Measurements from ENCODE around the gene CLIC2.

The CLIC2 gene

GRCh38 chrX:155235891-155236290 lies 98.5 kb downstream of the CLIC2 start:
- H3K4me3 ChIP-seq (ENCODE audit: low read depth in 1 of 5, low read length in 5 of 5), result no peak overlapping the region
- no peaks in the 10 kb centered on the region for H3K4me1 ChIP-seq (ENCODE audit: control insufficient read depth in 5 of 5, insufficient read depth in 5 of 5, low read length in 5 of 5)
- H3K36me3 ChIP-seq (ENCODE audit: control insufficient read depth in 5 of 5, insufficient read depth in 5 of 5, low read length in 5 of 5), result peaks cover 11 to 33% (median 22%) of the 10 kb centered on the region in 5 donors
- peaks cover 0 to 5% (median 0%) of the 10 kb centered on the region in 5 donors for H3K27me3 ChIP-seq (ENCODE audit: control insufficient read depth in 5 of 5, insufficient read depth in 4 of 5, low read length in 5 of 5)
- no peak overlapping the region for H3K9ac ChIP-seq (ENCODE audit: low read length in 5 of 5)
- no peaks in the 10 kb centered on the region for H3K9me3 ChIP-seq (ENCODE audit: control insufficient read depth in 5 of 5, low read length in 5 of 5)
- no peak overlapping the region for H3K27ac ChIP-seq (ENCODE audit: low read depth, low read length)

DNA sequence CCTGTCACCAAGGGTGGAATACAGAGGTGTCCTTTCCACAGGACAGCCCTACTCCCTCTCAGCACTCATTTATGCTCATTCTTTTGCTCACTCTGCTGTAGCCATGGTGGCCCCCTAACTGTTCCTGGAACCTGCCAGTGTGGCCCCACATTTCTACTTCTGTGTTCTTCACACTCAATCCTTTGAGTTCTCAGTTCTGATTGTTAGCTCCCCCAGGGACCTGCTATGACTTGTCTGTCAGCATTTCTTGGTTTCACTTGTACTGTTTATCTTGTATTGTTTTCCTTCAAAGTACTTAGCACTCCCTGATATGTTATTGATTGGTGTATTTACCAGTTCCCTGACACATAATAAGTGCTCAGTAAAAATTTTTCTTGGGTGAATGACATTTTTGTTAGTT lies 103.3 kb downstream of the CLIC2 start:
- H3K27me3 ChIP-seq (ENCODE audit: control insufficient read depth in 5 of 5, insufficient read depth in 4 of 5, low read length in 5 of 5), result no peaks in the 10 kb centered on the region
- H3K36me3 ChIP-seq (ENCODE audit: control insufficient read depth in 5 of 5, insufficient read depth in 5 of 5, low read length in 5 of 5), result peaks cover 14 to 32% (median 20%) of the 10 kb centered on the region in 5 donors
- no peaks in the 10 kb centered on the region for H3K9me3 ChIP-seq (ENCODE audit: control insufficient read depth in 5 of 5, low read length in 5 of 5)
- no peak overlapping the region for H3K9ac ChIP-seq (ENCODE audit: low read length in 5 of 5)
- no peak overlapping the region for H3K4me3 ChIP-seq (ENCODE audit: low read depth in 1 of 5, low read length in 5 of 5)
- H3K4me1 ChIP-seq (ENCODE audit: control insufficient read depth in 5 of 5, insufficient read depth in 5 of 5, low read length in 5 of 5), result no peaks in the 10 kb centered on the region
- no peak overlapping the region for H3K27ac ChIP-seq (ENCODE audit: low read depth, low read length)
